ENCODE measurements around the gene SLX9.

DNA sequence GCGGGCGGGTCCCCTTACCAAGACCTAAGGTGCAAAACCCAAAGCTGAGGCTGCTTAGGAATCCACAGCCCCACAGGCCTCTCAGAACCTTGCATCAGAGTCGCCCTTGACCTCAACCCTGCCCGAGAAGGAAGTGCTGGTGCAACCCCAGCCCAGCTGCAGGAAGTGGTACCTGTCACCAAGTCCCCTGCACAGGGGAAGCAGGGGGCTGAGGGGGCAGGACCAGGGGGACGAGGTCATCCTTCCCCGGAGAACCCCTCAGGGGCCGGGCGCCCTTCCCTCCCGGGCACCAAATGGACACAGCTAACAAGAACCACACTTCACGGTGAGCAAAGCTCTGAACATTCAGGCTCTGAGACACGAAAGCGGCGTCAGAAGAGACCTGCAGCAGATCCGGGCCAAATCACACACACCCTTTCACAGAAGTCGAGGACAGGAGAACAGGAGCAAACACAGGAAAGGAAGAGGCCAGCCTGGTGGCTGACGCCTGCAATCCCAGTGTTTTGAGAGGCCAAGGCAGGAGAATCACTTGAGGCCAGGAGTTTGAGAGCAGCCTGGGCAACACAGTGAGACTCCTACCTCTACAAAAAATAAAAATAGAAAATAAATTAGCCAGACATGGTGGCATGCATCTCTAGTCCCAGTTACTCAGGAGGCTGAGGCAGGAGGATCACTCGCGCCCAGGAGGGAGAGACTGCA lies 25.5 kb upstream of the SLX9 start:
- no peak for TF ChIP-seq EP300 (IDR thresholded peaks at IDR 0.05)
- TF ChIP-seq, protein P1, sequence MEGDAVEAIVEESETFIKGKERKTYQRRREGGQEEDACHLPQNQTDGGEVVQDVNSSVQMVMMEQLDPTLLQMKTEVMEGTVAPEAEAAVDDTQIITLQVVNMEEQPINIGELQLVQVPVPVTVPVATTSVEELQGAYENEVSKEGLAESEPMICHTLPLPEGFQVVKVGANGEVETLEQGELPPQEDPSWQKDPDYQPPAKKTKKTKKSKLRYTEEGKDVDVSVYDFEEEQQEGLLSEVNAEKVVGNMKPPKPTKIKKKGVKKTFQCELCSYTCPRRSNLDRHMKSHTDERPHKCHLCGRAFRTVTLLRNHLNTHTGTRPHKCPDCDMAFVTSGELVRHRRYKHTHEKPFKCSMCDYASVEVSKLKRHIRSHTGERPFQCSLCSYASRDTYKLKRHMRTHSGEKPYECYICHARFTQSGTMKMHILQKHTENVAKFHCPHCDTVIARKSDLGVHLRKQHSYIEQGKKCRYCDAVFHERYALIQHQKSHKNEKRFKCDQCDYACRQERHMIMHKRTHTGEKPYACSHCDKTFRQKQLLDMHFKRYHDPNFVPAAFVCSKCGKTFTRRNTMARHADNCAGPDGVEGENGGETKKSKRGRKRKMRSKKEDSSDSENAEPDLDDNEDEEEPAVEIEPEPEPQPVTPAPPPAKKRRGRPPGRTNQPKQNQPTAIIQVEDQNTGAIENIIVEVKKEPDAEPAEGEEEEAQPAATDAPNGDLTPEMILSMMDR (IDR thresholded peaks at IDR 0.05), result no peak
- TF ChIP-seq POLR2A (IDR thresholded peaks at IDR 0.05; ENCODE audit: low read depth), result no peak
- no peak for TF ChIP-seq POLR2AphosphoS5 (IDR thresholded peaks at IDR 0.05)

Measured in esophagus muscularis mucosa (tissue), 4 donors.